ENCODE data around the gene PCID2. TPM values are rescaled to one million over a fixed set of nuclear protein-coding genes. Genes with fewer than 3 reads are reported as not detected.
"Not testable (repeated sequence)": the region's sequence is repeated elsewhere in the genome, so short reads cannot be mapped to it uniquely, and the experiment has no call there.

PCID2 gene
- 10 to 100 TPM; 57.0 to 63.3 (median 60.5) TPM for polyA plus RNA-seq (ENCODE audit: insufficient read length in 3 of 3)

DNA sequence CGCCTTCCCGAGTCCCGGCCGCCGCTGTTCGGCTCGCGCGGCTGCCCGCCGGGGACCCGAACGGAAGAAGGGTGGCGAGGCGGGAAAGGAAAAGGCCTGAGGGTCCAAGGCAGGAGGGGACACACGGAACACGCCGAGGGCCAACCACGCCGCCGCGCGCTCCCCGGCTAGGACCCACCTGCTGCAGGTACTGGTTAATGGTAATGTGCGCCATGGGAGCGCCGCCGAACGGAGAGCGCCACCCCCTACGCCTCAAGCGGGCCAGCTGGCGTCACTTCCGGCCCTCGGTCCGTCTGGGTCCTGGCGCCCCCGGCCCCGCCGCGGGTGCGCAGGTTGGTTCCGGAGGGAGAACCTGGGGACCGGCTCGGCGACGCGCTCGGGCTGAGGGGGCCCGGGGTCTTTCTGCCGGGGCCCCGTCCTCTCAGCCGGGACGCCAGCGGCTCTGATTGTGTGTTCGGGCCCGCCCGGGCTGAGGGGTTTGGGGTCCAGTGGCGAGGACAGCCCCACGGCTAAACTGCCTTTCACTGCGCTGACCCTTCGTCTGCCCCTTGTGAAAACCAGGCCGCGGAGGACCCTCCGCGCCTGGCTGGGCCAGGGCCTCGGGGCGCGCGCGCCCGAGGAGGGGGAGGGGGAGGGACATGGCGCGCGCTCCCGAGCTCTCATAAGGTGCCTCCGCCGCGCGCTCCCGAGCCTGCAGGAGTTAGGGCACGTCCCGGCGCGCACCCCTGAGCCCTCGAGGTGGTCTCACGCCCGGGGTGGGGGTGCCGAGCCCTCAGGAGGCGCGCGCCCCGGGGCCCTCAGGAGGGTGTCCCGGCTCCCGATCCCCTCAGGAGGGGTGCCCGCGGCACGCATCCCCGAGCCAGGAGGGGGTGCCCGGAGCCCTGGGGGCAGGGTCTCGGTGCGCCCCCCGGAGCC lies at the start of gene PCID2:
Gene PCID2 (minus strand): TSS at position 249 of the 915 bp plus-strand sequence. CDS start 35 bp downstream, at position 214.
- peak in 2 of 3 donors; percentile 78 to 83 for DNase-seq (ENCODE audit: low read depth in 3 of 3, low spot score in 2 of 3)

DNA sequence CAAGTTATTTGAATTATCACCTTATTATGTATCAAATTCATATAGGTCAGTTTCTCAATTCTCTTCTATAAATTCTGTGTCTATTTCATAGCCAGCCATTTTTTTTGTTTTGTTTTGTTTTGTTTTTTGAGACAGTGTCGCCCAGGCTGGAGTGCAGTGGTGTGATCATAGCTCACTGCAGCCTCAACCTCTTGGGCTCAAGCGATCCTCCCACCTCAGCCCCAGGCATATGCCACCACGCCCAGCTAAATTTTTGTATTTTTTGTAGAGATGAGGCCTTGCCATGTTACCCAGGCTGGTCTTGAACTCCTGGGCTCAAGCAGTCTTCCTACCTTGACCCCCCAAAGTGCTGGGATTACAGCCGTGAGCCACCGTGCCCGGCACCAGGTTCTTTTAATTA lies 49.4 kb upstream of the PCID2 start:
- DNase-seq (ENCODE audit: low read depth in 3 of 3, low spot score in 2 of 3) = not testable (repeated sequence)

DNA sequence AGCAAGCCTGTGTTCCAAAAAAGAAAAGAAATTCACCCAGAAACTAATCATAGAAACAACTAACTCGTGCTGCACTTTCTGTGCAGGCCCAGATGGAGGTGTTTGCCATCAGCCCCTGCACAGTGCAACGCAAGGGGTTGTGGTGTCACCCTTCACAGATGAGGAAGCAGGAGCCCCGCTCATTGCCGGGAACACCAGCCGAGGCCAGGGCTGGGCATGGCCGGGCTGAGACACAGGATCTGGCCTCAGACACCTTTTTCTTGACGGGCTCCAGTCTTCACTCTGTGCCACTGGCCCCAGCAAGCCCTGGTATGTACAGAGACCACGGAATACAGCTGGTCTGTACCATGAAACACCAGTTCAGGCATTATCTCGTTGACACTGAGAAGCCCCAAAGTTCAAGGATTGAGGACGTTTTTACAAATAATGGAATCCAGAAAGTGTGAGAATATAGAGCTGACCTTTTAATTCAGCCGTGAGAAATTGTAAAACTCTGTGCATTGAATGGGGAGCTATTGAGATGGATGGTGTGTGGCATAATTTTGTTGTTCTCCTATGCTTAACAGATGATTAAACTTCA lies 44.1 kb upstream of the PCID2 start:
- DNase-seq (ENCODE audit: low read depth in 3 of 3, low spot score in 2 of 3) = no peak

DNA sequence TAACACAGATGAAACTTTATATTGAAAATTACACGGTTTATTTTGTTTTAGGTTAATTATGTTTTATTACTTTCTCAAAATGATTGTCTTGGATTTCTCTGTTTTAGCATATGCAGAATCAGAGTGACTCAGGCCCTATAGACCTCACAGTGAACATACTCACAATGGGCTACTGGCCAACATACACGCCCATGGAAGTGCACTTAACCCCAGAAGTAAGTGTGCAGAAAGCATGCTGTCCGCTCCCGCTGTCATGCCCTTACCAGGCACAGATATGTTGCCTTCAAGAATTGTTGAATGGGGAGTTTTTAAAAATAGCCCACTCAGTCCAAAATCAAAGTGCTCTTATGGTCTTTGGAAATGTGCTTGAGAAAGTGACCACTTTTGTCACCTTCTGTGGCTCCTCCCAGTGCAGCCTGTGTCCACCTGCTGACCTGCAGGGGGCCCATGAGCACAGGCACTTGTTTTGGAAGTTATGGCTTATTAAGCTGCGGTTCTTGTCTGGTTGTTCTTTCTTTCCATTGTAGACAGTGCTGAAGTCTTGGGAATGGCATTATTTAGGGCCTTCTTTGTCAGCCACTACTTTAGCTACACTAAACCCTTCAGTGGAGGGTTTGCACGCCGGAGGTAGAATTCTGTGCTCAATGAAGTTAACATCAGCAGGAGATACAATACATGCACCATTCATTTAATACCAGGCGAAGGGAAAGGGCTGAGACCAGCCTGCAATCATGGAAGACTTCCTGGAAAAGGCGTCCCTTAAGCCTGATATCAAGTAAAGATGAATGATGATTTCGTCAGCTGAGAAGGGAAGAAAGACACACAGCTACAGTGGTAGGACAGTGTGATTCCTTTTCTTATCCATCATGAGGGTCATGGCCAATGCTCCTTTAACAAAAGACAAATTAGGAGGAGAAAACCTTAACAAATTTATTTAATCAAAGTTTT lies 37.7 kb upstream of the PCID2 start:
- DNase-seq (ENCODE audit: low read depth in 3 of 3, low spot score in 2 of 3) = no peak

DNA sequence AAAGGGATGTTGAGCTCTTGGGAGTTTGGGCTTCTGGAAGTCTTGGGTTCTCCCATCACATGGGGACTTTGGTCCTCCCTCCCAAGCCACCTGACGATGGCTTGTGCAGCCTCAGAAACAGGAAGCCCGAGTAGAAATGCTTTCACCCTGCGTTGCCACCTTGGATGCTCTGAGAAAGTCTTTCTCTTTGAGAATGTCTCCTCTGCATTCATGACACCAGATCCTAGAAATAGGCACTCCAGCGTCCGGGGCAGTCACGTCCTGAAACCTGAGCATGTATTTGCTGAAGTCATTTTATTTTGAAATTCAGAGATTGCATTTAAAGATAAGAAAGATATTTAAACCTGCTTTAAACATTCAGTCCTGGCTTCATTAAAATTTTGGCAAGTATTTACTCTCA lies 35.4 kb upstream of the PCID2 start:
- DNase-seq (ENCODE audit: low read depth in 3 of 3, low spot score in 2 of 3) = no peak

DNA sequence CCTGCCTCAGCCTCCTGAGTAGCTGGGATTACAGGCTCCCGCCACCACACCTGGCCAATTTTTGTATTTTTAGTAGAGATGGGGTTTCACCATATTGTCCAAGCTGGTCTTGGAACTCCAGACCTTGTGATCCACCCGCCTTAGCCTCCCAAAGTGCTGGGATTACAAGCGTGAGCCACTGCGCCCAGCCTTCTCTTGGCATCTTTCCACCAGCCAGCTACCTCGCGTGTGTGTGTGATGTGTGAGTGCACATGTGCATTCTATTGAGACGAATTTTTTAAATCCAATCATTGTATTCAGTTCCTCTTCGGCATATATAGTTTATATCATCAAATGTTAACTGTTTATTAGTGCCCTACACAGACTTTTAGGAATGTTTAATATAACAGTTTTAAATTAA lies 33.2 kb upstream of the PCID2 start:
- not testable (repeated sequence) for DNase-seq (ENCODE audit: low read depth in 3 of 3, low spot score in 2 of 3)

DNA sequence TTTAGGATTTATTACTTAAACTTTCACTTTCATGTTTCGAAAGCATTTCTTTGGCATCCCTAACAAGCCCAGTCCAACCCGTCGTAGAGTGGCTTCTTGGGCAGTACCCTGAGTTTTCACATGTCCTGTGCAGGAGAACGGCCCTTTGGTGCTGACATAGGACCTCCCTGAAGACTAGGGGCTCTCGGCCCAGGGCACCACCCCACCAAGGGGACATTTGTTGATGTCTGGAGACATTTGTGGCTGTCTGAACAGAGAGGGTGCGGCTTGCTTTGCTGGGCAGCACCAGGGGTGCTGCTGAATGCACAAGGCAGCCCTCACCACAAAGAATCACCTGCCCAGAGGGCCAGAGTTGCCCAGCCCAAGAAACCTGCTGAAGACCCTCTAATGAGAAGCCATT lies 31.5 kb upstream of the PCID2 start:
- DNase-seq (ENCODE audit: low read depth in 3 of 3, low spot score in 2 of 3) = no peak

DNA sequence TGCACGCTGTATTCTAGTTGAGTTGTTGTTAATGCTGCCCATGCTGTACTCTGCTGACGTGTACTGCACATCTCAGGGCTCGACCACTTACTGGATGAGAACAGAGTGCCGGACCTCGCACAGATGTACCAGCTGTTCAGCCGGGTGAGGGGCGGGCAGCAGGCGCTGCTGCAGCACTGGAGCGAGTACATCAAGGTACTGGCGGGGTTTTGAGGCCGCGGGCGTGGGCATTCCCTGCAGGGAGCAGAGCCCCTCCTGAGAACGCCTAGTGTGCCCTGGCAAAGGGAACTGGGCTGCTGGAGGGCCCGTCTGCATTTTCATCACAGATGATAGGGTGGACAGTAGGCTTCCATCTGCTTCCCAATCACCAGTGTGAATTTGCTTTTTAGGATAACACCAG lies 30.9 kb upstream of the PCID2 start:
- DNase-seq (ENCODE audit: low read depth in 3 of 3, low spot score in 2 of 3) = no peak

DNA sequence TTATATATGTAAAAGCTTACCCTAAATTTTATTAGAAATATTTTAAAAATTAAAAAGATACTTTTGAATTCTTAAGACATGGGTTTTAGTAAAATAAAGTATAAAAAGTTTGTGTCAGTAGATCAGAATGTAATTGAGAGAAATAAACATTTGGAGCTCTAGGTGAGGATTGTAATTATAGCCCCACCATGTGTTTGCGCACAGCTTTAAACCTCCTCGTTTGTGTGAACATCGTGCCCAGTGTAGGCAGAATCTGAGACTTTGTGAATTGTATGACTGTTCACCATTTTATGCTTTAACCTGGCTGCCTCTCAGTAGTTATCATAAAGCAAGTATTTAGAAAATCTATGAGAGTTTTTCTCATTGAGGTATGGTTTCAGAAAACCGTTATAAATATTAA lies 30.1 kb upstream of the PCID2 start:
- no peak for DNase-seq (ENCODE audit: low read depth in 3 of 3, low spot score in 2 of 3)

DNA sequence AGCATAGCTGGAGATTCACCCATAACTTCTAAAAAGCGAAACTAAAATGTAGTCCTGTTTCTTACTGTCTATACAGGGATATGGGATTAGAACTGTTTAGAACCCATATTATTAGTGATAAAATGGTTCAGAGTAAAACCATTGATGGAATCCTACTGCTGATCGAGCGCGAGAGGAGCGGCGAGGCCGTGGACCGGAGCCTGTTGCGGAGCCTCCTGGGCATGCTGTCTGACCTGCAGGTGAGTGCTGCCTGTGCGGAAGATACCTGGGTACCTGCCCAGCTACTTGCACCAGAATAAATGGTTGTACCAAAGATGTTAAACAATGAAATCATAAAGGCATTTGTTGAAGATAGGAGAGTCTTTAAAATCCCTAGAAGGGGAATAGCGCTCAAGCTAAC lies 24.6 kb upstream of the PCID2 start:
- DNase-seq (ENCODE audit: low read depth in 3 of 3, low spot score in 2 of 3) = no peak

DNA sequence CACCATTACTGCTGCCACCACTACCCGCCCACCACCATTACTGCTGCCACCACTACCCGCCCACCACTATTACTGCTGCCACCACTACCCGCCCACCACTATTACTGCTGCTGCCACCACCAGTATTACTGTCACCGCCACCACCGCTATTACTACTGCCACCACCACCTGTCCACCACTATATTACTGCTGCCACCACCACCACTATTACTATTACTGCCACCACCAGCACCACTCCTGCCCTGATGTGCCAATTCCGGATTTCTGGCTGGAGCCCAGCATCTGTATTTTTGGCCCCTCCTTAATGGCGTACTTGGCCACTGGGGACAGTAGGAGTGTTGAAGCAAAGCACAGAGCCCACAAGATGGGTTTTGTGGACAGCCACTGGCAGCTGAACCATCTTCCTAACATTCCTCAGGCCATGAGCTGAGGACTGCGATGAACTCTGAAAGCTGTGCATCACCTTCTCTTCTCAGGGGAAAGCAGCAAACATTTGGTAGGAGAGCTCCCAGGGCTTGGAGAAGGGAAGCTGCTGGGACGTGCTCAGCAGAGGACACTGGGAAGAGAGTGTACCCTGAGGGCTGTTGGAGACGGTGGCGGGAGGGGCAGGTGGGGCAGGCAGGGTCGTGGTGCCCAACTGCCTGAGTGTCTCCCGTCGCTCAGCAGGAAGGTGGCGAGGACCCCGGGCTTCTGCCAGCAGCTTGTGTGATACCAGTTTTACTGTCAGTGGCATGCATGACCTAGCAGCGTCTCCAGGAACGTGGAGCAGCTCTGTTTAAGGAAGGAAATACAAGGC lies 23.9 kb upstream of the PCID2 start:
- no peak for DNase-seq (ENCODE audit: low read depth in 3 of 3, low spot score in 2 of 3)

DNA sequence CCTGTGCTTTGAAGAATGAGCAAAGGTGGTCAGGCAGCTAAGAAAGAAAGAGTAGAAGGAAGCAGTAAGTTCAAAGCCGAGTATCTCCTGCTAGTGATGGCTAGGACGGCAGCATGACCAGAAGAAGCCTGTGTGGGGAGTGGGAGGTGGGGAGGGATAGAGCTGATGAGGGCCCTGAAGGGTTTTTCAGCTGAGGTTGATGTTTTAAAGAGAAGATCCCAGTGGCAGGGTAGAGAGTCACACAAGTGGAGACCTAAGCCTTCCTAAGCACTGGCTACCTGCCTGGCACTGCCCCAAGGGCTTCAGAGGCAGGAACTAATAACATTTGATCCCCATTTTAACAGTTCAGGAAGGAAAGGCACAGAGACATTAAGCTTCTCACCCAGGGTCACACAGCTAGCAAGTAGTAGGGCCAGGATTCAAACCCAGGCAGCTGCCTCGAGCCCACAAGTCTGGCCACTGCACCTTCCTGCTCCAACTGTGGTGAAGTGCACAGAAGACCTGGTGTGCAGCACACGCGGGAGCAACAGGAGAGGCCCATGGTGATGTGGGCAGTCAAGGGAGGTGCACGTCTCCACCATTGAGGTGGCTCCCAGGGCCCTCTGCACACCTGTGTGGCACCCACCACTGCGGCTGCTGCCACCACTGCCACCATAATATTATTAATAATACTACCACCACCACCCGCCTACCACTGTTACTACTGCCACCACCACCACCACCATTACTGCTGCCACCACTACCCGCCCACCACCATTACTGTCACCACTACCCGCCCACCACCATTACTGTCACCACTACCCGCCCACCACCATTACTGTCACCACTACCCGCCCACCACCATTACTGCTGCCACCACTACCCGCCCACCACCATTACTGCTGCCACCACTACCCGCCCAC lies 23.1 kb upstream of the PCID2 start:
- DNase-seq (ENCODE audit: low read depth in 3 of 3, low spot score in 2 of 3) = no peak

DNA sequence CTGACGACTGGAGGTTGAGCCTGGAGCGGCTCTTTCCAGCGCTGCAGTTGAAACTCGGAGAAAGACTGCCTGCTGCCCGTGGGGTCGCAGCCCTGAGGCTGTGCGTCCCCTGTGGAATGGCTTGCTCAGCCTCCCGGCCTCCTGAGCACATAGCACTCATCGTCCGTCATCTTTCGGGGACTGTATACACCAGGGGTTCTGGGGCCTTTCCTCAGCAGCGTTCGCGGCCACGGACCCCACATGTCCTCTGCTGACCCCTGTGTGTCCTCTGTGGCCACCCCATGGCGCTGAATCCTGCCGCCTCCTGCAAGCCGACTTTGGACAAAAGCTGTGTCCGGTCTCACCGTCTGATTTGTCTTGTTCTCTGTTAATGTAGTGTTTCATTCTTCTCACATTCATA lies 21.3 kb upstream of the PCID2 start:
- DNase-seq (ENCODE audit: low read depth in 3 of 3, low spot score in 2 of 3) = no peak

DNA sequence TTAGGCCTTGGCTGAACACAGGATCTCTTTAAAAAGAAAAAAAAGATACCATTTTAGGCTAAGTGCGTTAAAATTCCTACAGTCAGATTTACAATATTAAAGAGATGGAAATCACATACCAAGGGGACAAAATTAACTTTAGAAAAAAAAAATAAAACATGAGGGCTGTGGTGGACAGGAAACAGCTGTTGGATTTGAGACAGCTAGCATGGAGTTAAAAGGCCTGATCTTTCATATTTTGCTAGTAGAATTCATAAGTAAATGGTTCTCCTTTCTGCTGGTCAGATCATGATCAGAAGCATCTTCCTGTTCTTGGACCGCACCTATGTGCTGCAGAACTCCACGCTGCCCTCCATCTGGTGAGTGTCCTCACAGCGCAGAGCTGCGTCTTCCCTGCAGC lies 20.7 kb upstream of the PCID2 start:
- DNase-seq (ENCODE audit: low read depth in 3 of 3, low spot score in 2 of 3) = peak in 1 of 3 donors; percentile 10

DNA sequence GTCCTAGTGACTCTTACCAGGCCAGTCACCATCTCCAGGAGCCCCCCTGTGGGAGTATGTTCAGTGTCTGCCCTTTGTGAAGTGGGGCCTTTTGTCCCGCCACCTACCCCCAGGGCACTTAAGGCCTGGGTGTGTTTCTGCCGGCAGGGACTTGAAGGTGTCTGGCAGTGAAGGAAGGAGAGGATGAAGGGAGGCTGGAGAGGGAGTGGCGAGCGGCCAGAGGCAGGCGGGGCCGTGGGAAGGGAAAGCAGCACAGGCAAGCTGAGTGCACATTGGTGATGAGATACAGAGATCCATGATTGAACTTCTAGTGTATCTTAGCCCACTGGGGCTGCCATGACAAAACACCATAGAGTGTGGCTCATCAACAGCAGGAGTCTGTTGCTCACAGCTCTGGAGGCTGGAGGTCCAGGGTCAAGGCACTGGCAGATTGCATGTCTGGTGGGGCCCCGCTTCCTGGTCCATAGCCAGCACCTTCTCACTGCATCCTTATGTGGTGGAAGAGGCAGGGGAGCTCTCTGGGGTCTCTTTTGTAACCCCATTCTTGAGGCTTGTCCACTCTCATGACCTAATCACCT lies 18.5 kb upstream of the PCID2 start:
- DNase-seq (ENCODE audit: low read depth in 3 of 3, low spot score in 2 of 3) = no peak

DNA sequence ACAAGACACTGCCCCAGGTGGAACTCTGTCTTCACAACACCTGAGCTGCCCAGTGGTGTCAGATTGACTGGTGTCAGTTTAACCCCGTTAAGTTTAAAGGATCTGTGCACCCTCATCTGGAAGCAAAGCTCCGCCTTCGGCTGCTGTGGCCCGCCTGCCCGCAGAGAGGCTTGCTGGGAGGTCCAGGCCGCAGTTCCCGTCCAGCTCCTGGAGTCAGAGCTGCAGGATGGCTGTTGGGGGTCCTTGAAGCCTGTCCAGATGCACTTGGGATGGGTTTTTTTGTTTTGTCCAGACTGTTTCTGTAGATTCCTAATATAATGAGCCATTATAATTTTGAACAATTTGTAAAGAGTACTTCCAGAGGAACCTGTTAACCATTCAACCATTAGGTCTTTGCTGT lies 17.0 kb upstream of the PCID2 start:
- no peak for DNase-seq (ENCODE audit: low read depth in 3 of 3, low spot score in 2 of 3)

DNA sequence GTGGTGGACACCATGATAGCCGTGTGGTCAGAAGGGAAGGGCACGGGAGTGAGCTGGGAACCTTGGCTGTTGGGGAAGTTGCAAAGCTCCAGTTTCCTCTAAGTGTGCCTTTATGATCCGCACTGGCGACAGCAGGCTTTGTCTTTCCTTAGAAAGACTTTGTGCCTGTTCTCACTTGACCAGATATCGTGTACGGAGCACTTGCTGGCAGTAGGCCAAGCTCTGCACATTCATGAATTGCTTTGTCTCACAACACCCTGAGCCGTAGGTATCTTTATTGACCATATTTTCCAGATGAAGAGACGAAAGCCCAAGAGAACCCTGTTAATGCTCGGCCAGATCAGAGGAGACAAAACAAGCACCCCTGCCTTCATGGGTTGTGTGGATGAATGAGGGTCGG lies 16.0 kb upstream of the PCID2 start:
- no peak for DNase-seq (ENCODE audit: low read depth in 3 of 3, low spot score in 2 of 3)

DNA sequence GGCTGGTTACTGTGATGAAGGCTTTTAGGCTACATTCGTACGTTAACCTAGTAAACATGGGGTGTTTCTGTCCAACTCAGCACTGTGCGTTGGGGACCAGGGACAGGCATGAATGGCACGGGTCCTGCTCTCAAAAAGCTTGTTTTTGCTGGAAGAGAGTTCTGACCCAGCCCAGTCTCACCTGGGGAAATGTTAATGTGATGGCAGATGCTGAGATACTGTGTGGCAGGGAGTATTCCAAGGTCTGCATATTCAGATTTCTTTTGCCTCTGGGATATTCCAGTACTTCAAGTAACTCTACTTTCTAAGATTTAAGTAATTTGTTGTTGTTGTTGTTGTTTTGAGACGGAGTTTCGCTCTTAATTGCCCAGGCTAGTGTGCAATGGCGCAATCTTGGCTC lies 14.6 kb upstream of the PCID2 start:
- no peak for DNase-seq (ENCODE audit: low read depth in 3 of 3, low spot score in 2 of 3)

DNA sequence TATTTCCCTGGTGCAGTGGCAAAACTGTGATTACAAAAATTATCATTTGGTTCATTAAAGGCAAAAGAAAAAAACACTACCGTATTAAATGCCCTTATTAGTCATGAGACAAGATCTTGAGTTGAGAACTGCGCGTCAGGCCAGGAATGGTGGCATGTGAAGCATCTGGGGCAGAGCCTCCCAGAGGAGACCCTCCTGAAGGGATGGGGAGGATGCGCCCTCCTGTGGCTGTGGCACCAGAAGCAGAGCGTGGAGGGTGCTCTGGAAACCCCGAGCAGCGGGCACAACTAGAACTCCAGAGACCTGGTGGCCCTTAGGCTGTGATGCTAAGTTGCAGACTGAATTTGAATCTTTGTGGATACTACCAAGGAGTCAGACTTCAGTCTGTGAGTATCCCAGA lies 12.4 kb upstream of the PCID2 start:
- no peak for DNase-seq (ENCODE audit: low read depth in 3 of 3, low spot score in 2 of 3)

Measured in right renal cortex interstitium (tissue), 3 donors.